B cell (primary cell): ENCODE measurements around the gene PFN1.

ENCODE experiments used
- CTCF ChIP-seq: fragments of 200-600 bp; IDR thresholded peaks from one replicate; pipeline ENCODE4 v1.8.0; 2022; ENCODE audit warnings: antibody characterized with exemption, mild to moderate bottlenecking
- EZH2 ChIP-seq: IDR thresholded peaks from 2 replicates; pipeline ENCODE4 v1.6.1; 2012; ENCODE audit warnings: borderline replicate concordance, low read depth, mild to moderate bottlenecking, moderate library complexity, low read length; ENCODE audit not compliant: insufficient read depth, poor library complexity, severe bottlenecking

DNA sequence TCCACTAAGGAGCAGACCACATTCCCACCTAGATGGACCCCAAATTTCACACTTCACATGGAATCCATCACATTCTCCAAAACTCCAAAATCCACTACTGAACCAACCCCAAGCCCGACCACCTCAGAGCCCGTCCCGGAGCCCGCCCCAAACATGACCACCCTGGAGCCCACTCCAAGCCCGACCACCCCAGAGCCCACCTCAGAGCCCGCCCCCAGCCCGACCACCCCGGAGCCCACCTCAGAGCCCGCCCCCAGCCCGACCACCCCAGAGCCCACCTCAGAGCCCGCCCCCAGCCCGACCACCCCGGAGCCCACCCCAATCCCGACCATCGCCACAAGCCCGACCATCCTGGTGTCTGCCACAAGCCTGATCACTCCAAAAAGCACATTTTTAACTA is 14.7 kb downstream of the PFN1 start:
- TF ChIP-seq CTCF (no peak), EZH2 (no peak)
